ENCODE data around the gene RAF1. TPM values are rescaled to one million over a fixed set of nuclear protein-coding genes. Genes with fewer than 3 reads are reported as not detected.

The RAF1 gene
- total RNA-seq, 1 donor from 2014 or later = 115 TPM

DNA sequence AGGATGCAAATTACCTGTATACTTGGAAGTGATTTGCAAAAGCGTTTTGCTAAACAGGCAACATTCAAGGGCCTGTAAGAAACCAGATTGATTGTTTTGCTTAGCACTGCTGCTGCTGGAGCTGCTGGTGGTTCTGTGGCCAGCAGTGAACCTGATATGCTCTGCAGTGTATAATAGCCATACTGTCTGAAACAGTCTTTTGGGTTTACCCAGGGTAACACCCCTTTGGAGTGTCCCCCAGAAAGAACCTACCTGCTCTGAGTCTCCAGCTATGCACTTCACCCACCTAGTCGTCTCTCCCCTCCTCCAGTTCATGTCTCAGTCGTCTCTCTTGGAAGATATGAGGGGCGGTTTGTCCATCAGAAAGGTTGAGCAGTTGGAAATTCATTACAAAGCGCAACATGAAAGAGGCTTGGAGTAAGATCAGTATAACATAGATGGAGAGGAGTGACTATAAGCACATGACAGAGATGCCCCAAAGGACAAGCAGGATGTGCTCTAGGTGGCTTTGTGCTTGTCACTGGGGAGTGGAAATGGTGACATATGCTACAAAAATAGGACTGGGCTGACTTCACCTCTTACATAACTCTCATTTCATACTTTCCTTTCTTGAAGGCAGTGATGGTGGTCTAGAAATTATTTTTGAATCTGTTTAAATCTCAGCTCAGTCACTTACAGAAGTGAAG lies 103.3 kb downstream of the RAF1 start:
- Histone ChIP-seq H3K9me3 (ENCODE audit: low read depth) (no peaks in the 10 kb centered on the region), H3K9ac (no peak overlapping the region), H3K4me3 (no peak overlapping the region), H3F3A (ENCODE audit: low read depth) (peaks cover 3% of the 10 kb centered on the region), H3K4me2 (no peak overlapping the region), H2AFZ (replicated peaks) (no peak overlapping the region), H4K20me1 (ENCODE audit: low read depth) (peaks cover 70% of the 10 kb centered on the region), H3K4me1 (peaks cover 25% of the 10 kb centered on the region), H3K27ac (no peak overlapping the region), H3K36me3 (no peaks in the 10 kb centered on the region), H3K79me2 (ENCODE audit: low read depth) (peaks cover 87% of the 10 kb centered on the region), H3K27me3 (no peaks in the 10 kb centered on the region)
- Mint-ChIP-seq H3K4me3 (no peak overlapping the region), H3K27ac (no peak overlapping the region), H3K36me3 (peaks cover 8% of the 10 kb centered on the region), H3K27me3 (ENCODE audit: insufficient read depth, low read depth) (no peaks in the 10 kb centered on the region), H3K4me1 (peaks cover 42% of the 10 kb centered on the region), H3K9me3 (peaks cover 5% of the 10 kb centered on the region)
- TF ChIP-seq EZH2phosphoT487 (IDR thresholded peaks at IDR 0.05) = no peak
- TF ChIP-seq, protein P1, sequence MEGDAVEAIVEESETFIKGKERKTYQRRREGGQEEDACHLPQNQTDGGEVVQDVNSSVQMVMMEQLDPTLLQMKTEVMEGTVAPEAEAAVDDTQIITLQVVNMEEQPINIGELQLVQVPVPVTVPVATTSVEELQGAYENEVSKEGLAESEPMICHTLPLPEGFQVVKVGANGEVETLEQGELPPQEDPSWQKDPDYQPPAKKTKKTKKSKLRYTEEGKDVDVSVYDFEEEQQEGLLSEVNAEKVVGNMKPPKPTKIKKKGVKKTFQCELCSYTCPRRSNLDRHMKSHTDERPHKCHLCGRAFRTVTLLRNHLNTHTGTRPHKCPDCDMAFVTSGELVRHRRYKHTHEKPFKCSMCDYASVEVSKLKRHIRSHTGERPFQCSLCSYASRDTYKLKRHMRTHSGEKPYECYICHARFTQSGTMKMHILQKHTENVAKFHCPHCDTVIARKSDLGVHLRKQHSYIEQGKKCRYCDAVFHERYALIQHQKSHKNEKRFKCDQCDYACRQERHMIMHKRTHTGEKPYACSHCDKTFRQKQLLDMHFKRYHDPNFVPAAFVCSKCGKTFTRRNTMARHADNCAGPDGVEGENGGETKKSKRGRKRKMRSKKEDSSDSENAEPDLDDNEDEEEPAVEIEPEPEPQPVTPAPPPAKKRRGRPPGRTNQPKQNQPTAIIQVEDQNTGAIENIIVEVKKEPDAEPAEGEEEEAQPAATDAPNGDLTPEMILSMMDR (IDR thresholded peaks at IDR 0.05) = no peak
- no peak for TF ChIP-seq EZH2 (IDR thresholded peaks at IDR 0.05)
- DNase-seq (ENCODE audit: low spot score) = no peak

DNA sequence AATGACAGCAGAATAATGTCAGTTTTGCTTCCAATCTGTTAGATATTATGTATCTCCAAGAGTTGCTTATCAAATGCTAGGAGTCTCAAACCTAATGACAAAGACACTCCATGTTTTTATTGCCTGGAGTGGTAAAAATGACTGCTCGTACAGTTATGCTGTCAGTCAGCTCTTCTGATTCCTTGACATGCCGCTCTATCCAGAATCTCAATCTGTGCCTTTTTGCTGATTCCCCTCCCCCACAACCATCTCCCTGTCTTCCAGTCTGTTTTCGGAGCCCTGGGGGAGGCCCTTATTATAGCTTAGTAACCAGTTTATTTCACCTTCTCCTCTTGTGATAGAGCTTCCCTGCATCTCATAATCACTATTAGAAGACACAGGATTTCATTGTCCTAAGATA lies 104.4 kb downstream of the RAF1 start:
- DNase-seq (ENCODE audit: low spot score) = peak; percentile 23
- no peak overlapping the region for H2AFZ ChIP-seq (replicated peaks)
- no peaks in the 10 kb centered on the region for H3K36me3 ChIP-seq
- H3K4me2 ChIP-seq = peak overlapping the region; percentile 2
- H3K4me3 Mint-ChIP-seq = no peak overlapping the region
- no peaks in the 10 kb centered on the region for H3K27me3 Mint-ChIP-seq (ENCODE audit: insufficient read depth, low read depth)
- peaks cover 60% of the 10 kb centered on the region for H4K20me1 ChIP-seq (ENCODE audit: low read depth)
- H3K79me2 ChIP-seq (ENCODE audit: low read depth) = peaks cover 76% of the 10 kb centered on the region
- no peaks in the 10 kb centered on the region for H3K9me3 ChIP-seq (ENCODE audit: low read depth)
- H3K4me1 Mint-ChIP-seq = peaks cover 42% of the 10 kb centered on the region
- no peak overlapping the region for H3K27ac Mint-ChIP-seq
- no peak overlapping the region for H3K4me3 ChIP-seq
- TF ChIP-seq, protein P1 (IDR thresholded peaks at IDR 0.05) = no peak
- TF ChIP-seq EZH2phosphoT487 (IDR thresholded peaks at IDR 0.05) = no peak
- TF ChIP-seq EZH2 (IDR thresholded peaks at IDR 0.05) = no peak
- no peak overlapping the region for H3K27ac ChIP-seq
- peaks cover 25% of the 10 kb centered on the region for H3K4me1 ChIP-seq
- no peaks in the 10 kb centered on the region for H3K27me3 ChIP-seq
- peaks cover 1% of the 10 kb centered on the region for H3K36me3 Mint-ChIP-seq
- H3K9me3 Mint-ChIP-seq = no peaks in the 10 kb centered on the region
- no peak overlapping the region for H3K9ac ChIP-seq
- H3F3A ChIP-seq (ENCODE audit: low read depth) = peaks cover 3% of the 10 kb centered on the region

GRCh38 chr3:12558706-12559105 lies 105.2 kb downstream of the RAF1 start:
- Mint-ChIP-seq H3K9me3 (no peaks in the 10 kb centered on the region), H3K4me3 (peak overlapping the region; percentile 86), H3K36me3 (no peaks in the 10 kb centered on the region), H3K4me1 (peaks cover 42% of the 10 kb centered on the region), H3K27ac (no peak overlapping the region), H3K27me3 (ENCODE audit: insufficient read depth, low read depth) (no peaks in the 10 kb centered on the region)
- Histone ChIP-seq H3K36me3 (no peaks in the 10 kb centered on the region), H3K4me3 (peak overlapping the region; percentile 70), H3F3A (ENCODE audit: low read depth) (peaks cover 3% of the 10 kb centered on the region), H3K27ac (no peak overlapping the region), H3K79me2 (ENCODE audit: low read depth) (peaks cover 68% of the 10 kb centered on the region), H4K20me1 (ENCODE audit: low read depth) (peaks cover 60% of the 10 kb centered on the region), H3K9me3 (ENCODE audit: low read depth) (no peaks in the 10 kb centered on the region), H2AFZ (replicated peaks) (no peak overlapping the region), H3K4me1 (peaks cover 25% of the 10 kb centered on the region), H3K4me2 (peak overlapping the region; percentile 93), H3K27me3 (peaks cover 7% of the 10 kb centered on the region), H3K9ac (no peak overlapping the region)
- no peak for DNase-seq (ENCODE audit: low spot score)
- TF ChIP-seq EZH2 (IDR thresholded peaks at IDR 0.05) = no peak
- TF ChIP-seq EZH2phosphoT487 (IDR thresholded peaks at IDR 0.05) = no peak
- TF ChIP-seq, protein P1 (IDR thresholded peaks at IDR 0.05) = no peak

Data from neural progenitor cell (in vitro differentiated cells).